GM19099 (cell line): ENCODE results near the gene EXOC7.

Experiments
- POLR2A ChIP-seq: IDR thresholded peaks from 3 replicates; pipeline ENCODE4 v1.6.1; 2011; ENCODE audit warnings: low read depth; ENCODE audit not compliant: insufficient read length; ENCODE audit errors: extremely low read depth

The EXOC7 gene

GRCh38 chr17:76131692-76132573 lies 28.3 kb upstream of the EXOC7 start:
- TF ChIP-seq POLR2A, result no peak

- TF ChIP-seq POLR2A, result no peak
Observed at GRCh38 chr17:76131051-76131691, 27.6 kb upstream of the EXOC7 start.

- no peak for TF ChIP-seq POLR2A
Observed at GRCh38 chr17:76130473-76130872, 26.9 kb upstream of the EXOC7 start.

GRCh38 chr17:76125922-76126321 lies 22.3 kb upstream of the EXOC7 start:
- no peak for TF ChIP-seq POLR2A

- TF ChIP-seq POLR2A, result no peak
Observed at GRCh38 chr17:76125391-76125675, 21.7 kb upstream of the EXOC7 start.

- TF ChIP-seq POLR2A, result no peak
Observed at GRCh38 chr17:76124582-76125390, 21.2 kb upstream of the EXOC7 start.

GRCh38 chr17:76123749-76124581 lies 20.4 kb upstream of the EXOC7 start:
- no peak for TF ChIP-seq POLR2A

- no peak for TF ChIP-seq POLR2A
Observed at GRCh38 chr17:76123191-76123499, 19.6 kb upstream of the EXOC7 start.

GRCh38 chr17:76122431-76123190 lies 19.0 kb upstream of the EXOC7 start:
- no peak for TF ChIP-seq POLR2A

GRCh38 chr17:76121932-76122430 lies 18.4 kb upstream of the EXOC7 start:
- TF ChIP-seq POLR2A, result no peak

GRCh38 chr17:76120658-76121008 lies 17.0 kb upstream of the EXOC7 start:
- no peak for TF ChIP-seq POLR2A

- no peak for TF ChIP-seq POLR2A
Observed at GRCh38 chr17:76119409-76120371, 16.1 kb upstream of the EXOC7 start.

GRCh38 chr17:76115138-76115754 lies 11.7 kb upstream of the EXOC7 start:
- no peak for TF ChIP-seq POLR2A

- no peak for TF ChIP-seq POLR2A
Observed at GRCh38 chr17:76111956-76112355, 8.4 kb upstream of the EXOC7 start.
